SHP77 treated with DMSO at 0.1 percent for 48 hours (cell line): ENCODE data around the gene SNTB2.

Experiments
- DNase-seq: peaks from one replicate; lab custom pipeline; 2025; lab: John Stamatoyannopoulos, UW

SNTB2 gene

GRCh38 chr16:69340095-69340644, 153.2 kb downstream of the SNTB2 start:
- no peak for DNase-seq

- DNase-seq, result no peak
Measured at GRCh38 chr16:69344171-69344570, 157.2 kb downstream of the SNTB2 start.

- DNase-seq, result no peak
Measured at GRCh38 chr16:69345923-69346322, 159.0 kb downstream of the SNTB2 start.

DNA sequence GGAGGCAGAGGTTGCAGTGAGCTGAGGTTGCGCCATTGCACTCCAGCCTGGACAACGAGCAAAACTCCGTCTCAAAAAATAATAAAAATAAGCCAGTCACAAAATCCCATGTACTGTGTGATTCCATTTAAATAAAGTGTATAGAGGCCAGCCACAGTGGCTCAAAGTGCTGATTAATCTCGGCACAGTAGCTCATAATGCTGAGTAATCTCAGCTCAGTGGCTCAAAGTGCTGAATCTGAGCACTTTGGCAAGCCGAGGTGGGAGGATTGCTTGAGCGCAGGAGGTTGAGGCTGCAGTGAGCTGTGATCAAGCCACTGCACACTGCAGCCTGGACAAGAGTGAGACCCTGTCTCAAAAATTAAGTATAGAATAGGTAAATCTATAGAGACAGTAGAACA, 159.7 kb downstream of the SNTB2 start:
- no peak for DNase-seq

DNA sequence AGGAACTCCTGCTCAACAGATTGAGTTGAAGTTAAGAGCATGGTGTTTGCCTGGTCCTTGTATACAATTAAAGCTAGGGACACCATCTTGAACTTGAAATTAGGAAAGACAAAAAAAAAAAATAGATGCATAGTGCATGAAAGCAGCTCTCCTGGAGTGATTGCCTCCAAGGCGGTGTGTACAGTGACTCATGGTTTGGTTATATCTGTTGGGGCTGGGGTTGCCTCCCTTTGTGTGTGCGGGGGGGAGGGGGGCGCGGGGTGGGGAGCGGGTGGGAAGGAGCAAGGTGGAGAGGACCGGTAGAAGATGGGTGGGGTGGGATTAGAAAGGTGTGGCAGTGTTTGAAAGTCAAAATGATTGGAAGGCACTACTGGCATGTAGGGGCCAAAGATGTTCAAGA, 161.3 kb downstream of the SNTB2 start:
- no peak for DNase-seq

GRCh38 chr16:69349536-69349935, 162.6 kb downstream of the SNTB2 start:
- DNase-seq, result no peak

DNA sequence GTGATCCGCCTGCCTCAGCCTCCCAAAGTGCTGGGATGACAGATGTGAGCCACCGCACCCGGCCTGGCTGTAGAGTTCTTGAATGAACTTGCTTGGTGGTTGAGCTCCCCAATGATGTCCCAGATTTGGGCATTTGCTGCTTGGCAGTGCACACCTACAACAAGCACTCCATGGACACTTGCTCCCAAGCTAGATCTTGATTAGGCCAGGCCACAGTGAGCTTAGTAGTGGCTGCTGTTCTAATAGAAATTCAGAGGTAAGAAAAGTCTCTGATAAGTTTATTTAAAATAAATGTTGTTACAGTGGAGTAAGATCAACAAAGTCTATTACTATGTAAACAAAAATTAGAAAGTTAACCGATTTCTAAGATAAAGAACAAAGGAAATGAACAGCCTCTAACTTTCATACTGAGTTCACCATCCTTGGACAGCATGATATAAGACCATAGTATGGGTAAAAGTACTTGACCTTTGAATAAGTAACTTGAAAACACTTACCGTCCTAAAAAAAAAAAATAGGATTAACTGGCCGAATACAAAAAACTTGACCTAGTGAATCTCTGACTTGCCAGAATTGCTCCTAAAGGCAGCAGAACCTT, 163.7 kb downstream of the SNTB2 start:
- no peak for DNase-seq

DNA sequence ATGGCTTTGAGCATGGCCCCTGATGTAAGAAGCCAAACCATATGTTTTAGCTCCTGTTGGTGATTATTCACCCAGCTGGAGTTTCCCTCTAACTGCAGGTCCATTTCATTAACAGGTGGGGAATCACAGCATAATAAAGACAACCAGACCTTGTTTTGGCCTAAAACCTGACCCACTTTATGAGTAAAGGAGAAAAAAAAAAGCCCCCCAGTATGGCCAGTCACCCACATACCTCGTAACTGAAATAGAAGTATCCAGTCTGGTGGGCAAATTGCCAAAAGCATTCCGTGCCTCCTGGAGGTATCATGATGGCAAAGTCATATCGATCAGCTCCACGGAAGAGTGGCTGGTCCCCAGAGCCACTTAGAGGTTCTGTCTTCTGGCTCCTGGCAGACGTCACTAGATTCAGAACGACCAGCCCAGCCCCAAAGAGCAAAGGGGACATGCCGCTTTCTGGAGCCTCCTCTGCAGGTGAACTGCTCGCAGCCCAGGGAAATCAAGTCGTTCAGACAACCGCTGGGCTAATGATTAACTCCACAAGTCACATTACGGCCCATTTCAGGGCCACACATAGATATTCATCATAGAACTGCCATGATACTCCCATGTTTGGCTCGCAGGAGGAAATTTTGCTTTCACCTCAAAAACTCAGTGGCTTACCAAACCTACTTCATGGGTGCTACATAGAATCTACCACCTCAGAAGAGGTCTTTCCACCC, 164.5 kb downstream of the SNTB2 start, which contains the start of gene TMED6:
Gene TMED6 (minus strand): TSS at position 478 of the 719 bp plus-strand sequence. CDS start 33 bp downstream, at position 445.
- DNase-seq, result no peak
